ENCODE measurements around the gene PLET1.

Gene PLET1

GRCh38 chr11:112260490-112260889 is at the start of gene PLET1:
Gene PLET1, minus strand, starts transcription at chr11:112260860. Its CDS starts 271 bp downstream, at chr11:112260589.
- DNase-seq = no peak

- DNase-seq = no peak
Observed at GRCh38 chr11:112310419-112310818, 49.8 kb upstream of the PLET1 start.

- no peak for DNase-seq
Observed at GRCh38 chr11:112308651-112309050, 48.0 kb upstream of the PLET1 start.

- no peak for DNase-seq
Observed at GRCh38 chr11:112307616-112308015, 47.0 kb upstream of the PLET1 start.

- no peak for DNase-seq
Observed at GRCh38 chr11:112306230-112306629, 45.6 kb upstream of the PLET1 start.

DNA sequence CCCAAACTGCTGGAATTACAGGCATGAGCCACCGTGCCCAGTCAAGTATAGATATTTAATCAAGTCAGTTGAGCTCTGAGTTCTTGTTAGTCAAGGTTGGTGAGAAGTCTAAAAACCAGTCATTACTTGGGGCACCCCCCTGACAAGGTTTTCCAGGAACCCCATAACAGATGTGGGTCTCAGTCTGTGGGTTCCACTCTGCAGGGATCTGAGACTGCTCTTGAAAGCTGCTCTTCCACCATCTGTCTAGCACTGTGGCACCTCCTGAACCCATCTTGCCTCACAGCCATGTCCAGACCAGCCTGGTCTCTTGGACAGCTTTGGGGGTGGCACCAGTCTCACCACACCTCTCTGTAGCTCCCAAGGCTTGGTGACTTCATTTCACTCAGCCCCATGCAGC is 44.3 kb upstream of the PLET1 start:
- DNase-seq = no peak

- no peak for DNase-seq
Observed at GRCh38 chr11:112303616-112304015, 43.0 kb upstream of the PLET1 start.

DNA sequence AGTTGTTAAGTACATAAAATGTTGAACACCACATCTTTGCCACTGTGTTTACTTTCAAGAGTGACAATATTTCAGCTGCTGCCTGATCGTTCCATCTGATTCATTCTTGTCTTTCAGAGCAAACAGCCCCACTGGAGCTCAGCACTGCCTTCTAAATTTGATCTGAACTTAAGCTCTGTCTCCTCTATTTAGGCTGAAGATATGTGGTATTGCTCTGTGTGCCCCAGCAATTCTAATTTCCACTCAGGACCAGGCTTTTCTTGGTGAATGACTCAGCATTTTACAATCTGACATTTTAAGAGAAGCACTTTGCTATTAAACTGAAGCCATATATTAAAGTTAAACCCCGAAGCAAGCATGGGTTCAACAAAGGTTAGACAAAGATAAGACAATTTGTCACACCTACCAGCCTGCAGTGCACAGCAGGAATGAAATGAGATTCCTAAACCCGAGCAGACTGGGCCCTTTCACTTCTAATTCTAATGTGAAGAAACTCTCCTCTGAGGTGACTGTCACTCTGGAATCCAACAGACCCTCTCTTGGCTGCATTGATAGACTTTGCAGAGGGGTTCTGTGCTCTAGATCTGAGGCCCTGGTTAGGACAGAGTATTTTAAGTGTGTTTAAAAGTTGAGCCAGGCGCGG is 41.7 kb upstream of the PLET1 start:
- no peak for DNase-seq

GRCh38 chr11:112300094-112300786 is 39.6 kb upstream of the PLET1 start:
- DNase-seq = no peak

- no peak for DNase-seq
Observed at GRCh38 chr11:112298535-112298934, 37.9 kb upstream of the PLET1 start.

- no peak for DNase-seq
Observed at GRCh38 chr11:112297248-112297866, 36.7 kb upstream of the PLET1 start.

DNA sequence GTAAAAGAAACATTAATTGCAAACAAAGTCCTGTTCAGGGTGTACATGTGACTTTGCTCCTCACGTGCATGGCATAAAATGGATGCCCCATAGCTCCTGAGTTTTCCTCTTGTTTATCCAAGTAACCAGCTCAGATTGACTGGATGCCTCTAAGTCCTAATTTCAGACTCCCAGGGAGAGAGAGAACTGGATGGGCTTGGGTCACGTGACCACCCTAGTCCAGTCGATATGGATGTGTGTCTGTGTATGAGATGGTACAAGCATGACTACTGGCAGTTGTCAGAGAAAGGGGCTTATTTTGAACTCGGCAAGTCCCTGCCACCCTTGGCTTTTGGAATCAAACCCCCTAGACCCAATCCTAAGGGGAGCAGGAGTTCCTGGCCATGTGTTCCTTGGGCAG is 35.4 kb upstream of the PLET1 start:
- no peak for DNase-seq

- DNase-seq = no peak
Observed at GRCh38 chr11:112294688-112295340, 34.2 kb upstream of the PLET1 start.

GRCh38 chr11:112293614-112294013 is 33.0 kb upstream of the PLET1 start:
- no peak for DNase-seq

GRCh38 chr11:112292785-112293407 is 32.2 kb upstream of the PLET1 start:
- no peak for DNase-seq

GRCh38 chr11:112292188-112292587 is 31.5 kb upstream of the PLET1 start:
- no peak for DNase-seq

GRCh38 chr11:112291191-112291590 is 30.5 kb upstream of the PLET1 start:
- DNase-seq = no peak

DNA sequence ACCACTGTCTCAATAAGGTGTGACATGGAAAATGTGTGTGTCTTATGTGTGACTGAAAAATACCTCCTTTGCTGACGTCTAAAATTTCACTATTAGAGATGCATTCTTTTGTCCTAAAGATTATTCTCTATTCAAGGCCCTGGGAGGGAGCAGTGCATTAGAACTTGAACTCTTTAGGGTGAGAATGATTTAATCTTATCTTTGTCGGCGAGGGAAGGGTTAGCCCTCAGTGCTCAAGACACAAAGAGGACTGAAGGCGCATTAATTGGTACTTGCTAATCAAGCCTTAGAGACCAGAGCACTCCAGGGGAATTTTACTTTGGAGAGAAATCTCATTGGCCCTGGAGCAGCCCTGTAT is 29.8 kb upstream of the PLET1 start:
- DNase-seq = no peak

- DNase-seq = peak; percentile 79
Observed at GRCh38 chr11:112289588-112290492, 29.2 kb upstream of the PLET1 start.

DNA sequence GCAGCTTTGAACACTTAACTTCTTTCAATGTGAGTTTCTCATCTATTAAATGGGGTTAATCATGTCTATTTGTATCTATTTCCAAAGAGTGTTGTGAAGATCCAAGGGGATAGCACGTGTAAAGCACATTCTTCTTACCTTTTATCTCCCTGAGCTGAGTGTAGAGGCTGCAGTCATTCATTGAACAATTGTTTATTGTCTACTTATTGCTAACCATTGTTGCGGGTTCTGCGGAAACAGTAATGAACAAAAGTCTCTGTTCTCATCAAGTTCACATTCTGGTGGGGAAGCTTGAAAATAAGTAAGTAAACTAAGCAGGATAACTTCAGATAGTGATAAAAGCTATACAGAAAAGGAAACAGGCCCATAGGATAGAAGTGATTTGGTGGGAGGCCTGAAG is 27.4 kb upstream of the PLET1 start:
- DNase-seq = no peak

GRCh38 chr11:112285841-112286311 is 25.2 kb upstream of the PLET1 start:
- DNase-seq = no peak

GRCh38 chr11:112281726-112282125 is 21.1 kb upstream of the PLET1 start:
- no peak for DNase-seq
